GM12878 (cell line): ENCODE measurements around the gene OR11A1. TPM values are rescaled to one million over a fixed set of nuclear protein-coding genes. Genes with fewer than 3 reads are reported as not detected.

ENCODE experiments used
- ATAC-seq: fragments of 200-7000 bp; cut with Tn5 transposase; 3 replicates; pipeline ENCODE4 v1.9.1; 2020; ENCODE audit warnings: mild to moderate bottlenecking, moderate library complexity
- BruUV-seq: library from RNA; stranded (reverse); fragments of 400-500 nt; replicated peaks from 2 replicates; lab custom pipeline; 2021; lab: Mats Ljungman, UMichigan
- CTCF ChIA-PET: fragments of 300-600 bp; sonication (Branson Sonifier 250); formaldehyde crosslinking; extraction: SDS; loops from one replicate; lab custom pipeline; 2021; ENCODE audit warnings: inconsistent platforms; lab: Yijun Ruan, JAX
- POLR2A ChIA-PET: fragments of 350-600 bp; formaldehyde crosslinking; extraction: SDS; loops from one replicate; lab custom pipeline; 2021; ENCODE audit warnings: inconsistent platforms; lab: Charles Lee
- RAD21 ChIA-PET: fragments of 300-600 bp; sonication (Branson Sonifier 250); formaldehyde crosslinking; loops from one replicate; lab custom pipeline; 2023; ENCODE audit warnings: antibody characterized with exemption; ENCODE audit not compliant: unreplicated experiment; lab: Charles Lee
- SMC1A ChIA-PET: fragments of 300-600 bp; sonication (Branson Sonifier 250); formaldehyde crosslinking; loops from one replicate; lab custom pipeline; 2023; ENCODE audit not compliant: unreplicated experiment, uncharacterized antibody; lab: Charles Lee
- DNase-seq: peaks from one replicate; pipeline ENCODE4 v3.0.0-alpha.2; 2011; ENCODE audit warnings: low read depth, low spot score
- FAIRE-seq: peaks from 3 replicates; lab custom pipeline; 2011; peaks lifted over from hg19 to GRCh38; lab: Jason Lieb, UNC
- H2AFZ ChIP-seq: 2 replicates; pipeline ENCODE4 v1.6.0; 2011; ENCODE audit warnings: low read depth, low read length, control low read depth; ENCODE audit not compliant: control insufficient read depth
- H3K27ac ChIP-seq: 2 replicates; pipeline ENCODE4 v1.5.1; 2011; ENCODE audit warnings: control low read depth; ENCODE audit not compliant: control insufficient read depth, insufficient read depth
- H3K27me3 ChIP-seq, 2 experiments: replicated peaks in 1 of 2; 2 replicates each; pipeline versions ENCODE4 v1.6.0 to v1.6.1; 2011; ENCODE audit warnings: low read length in 1 of 2; ENCODE audit not compliant: control insufficient read depth in 2 of 2, insufficient read depth in 2 of 2
- H3K36me3 ChIP-seq, 2 experiments: 2 replicates each; pipeline ENCODE4 v1.5.1; 2011; ENCODE audit warnings: low read length in 1 of 2; ENCODE audit not compliant: control insufficient read depth in 2 of 2, insufficient read depth in 2 of 2
- H3K4me1 ChIP-seq: 2 replicates; pipeline ENCODE4 v1.6.1; 2011; ENCODE audit warnings: mild to moderate bottlenecking, low read length, moderate library complexity, mixed read lengths; ENCODE audit not compliant: control insufficient read depth, insufficient read depth
- H3K4me2 ChIP-seq: 2 replicates; pipeline ENCODE4 v1.6.0; 2011; ENCODE audit warnings: control low read depth; ENCODE audit not compliant: control insufficient read depth, insufficient read depth
- H3K4me3 ChIP-seq: fragments of 200-600 bp; sonication (generic); 2 replicates; pipeline ENCODE4 v1.5.1; 2016
- H3K79me2 ChIP-seq: 2 replicates; pipeline ENCODE4 v1.6.0; 2011; ENCODE audit warnings: low read length; ENCODE audit not compliant: control insufficient read depth, insufficient read depth
- H3K9ac ChIP-seq: 2 replicates; pipeline ENCODE4 v1.8.0; 2011; ENCODE audit warnings: low read length, control low read depth, mixed read lengths; ENCODE audit not compliant: control insufficient read depth, insufficient read depth
- H3K9me3 ChIP-seq: replicated peaks from 3 replicates; pipeline ENCODE4 v1.5.1; 2011; ENCODE audit warnings: mild to moderate bottlenecking, low read length; ENCODE audit not compliant: control insufficient read depth, insufficient read depth
- H4K20me1 ChIP-seq: 2 replicates; pipeline ENCODE4 v1.6.0; 2011; ENCODE audit not compliant: control insufficient read depth, insufficient read depth
- CHD1 ChIP-seq: IDR thresholded peaks from 2 replicates; pipeline ENCODE4 v1.6.1; 2012; ENCODE audit warnings: low read depth, low read length, improper control_type of control experiment
- CHD2 ChIP-seq: IDR thresholded peaks from 2 replicates; pipeline ENCODE4 v1.6.1; 2011; ENCODE audit warnings: low read depth, low read length, improper control_type of control experiment, borderline replicate concordance
- E2F4 ChIP-seq: IDR thresholded peaks from 2 replicates; pipeline ENCODE4 v1.6.1; 2012; ENCODE audit warnings: low read depth, low read length, improper control_type of control experiment
- E2F8 ChIP-seq: fragments of 450-650 bp; IDR thresholded peaks from 2 replicates; pipeline ENCODE4 v1.6.1; 2018; ENCODE audit warnings: mild to moderate bottlenecking, low read depth, moderate library complexity; ENCODE audit not compliant: partially characterized antibody
- FOXK2 ChIP-seq: fragments of 450-650 bp; IDR thresholded peaks from 2 replicates; pipeline ENCODE4 v1.6.1; 2017; ENCODE audit warnings: mild to moderate bottlenecking, moderate library complexity
- HDAC2 ChIP-seq: fragments of 200-600 bp; sonication (generic); IDR thresholded peaks from 2 replicates; pipeline ENCODE4 v1.6.1; 2017
- JUNB ChIP-seq: IDR thresholded peaks from 2 replicates; pipeline ENCODE4 v1.6.1; 2016; ENCODE audit warnings: antibody characterized with exemption, mild to moderate bottlenecking
- MEF2B ChIP-seq: fragments of 450-650 bp; IDR thresholded peaks from 2 replicates; pipeline ENCODE4 v1.6.1; 2018; ENCODE audit warnings: mild to moderate bottlenecking, moderate library complexity; ENCODE audit not compliant: partially characterized antibody, poor library complexity, severe bottlenecking
- POLR2AphosphoS5 ChIP-seq: IDR thresholded peaks from 2 replicates; pipeline ENCODE4 v1.6.1; 2011; ENCODE audit warnings: mild to moderate bottlenecking, low read length, inconsistent platforms
- WRNIP1 ChIP-seq: IDR thresholded peaks from 2 replicates; pipeline ENCODE4 v1.6.1; 2011; ENCODE audit warnings: low read depth, low read length, improper control_type of control experiment, borderline replicate concordance
- WGBS: methylation state at CpG from one replicate; pipeline ENCODE4 v1.1.6; 2016; ENCODE audit warnings: low lambda C conversion rate; ENCODE audit not compliant: insufficient replicate concordance, insufficient coverage; ENCODE audit errors: missing lambda C conversion rate; 5-methylcytosine and 5-hydroxymethylcytosine counted together
- in situ Hi-C: fragments of 300-500 bp; cut with MboI; formaldehyde crosslinking; loops from 9 replicates; pipeline ENCODE4 v1.14.3; 2018; ENCODE audit warnings: mixed read lengths
- intact Hi-C: fragments of 100-400 bp; cut with micrococcal nuclease; formaldehyde crosslinking; loops from one replicate; pipeline ENCODE4 v1.14.2; 2022; ENCODE audit not compliant: unreplicated experiment
- polyA plus RNA-seq, 11 experiments: library from polyadenylated mRNA; depleted of rRNA in 4 of 11; unstranded in 6 of 11; stranded (reverse) in 5 of 11; fragments of >200 nt; fragmentation: Nextera tagmentation in 4 of 11; fragmentation: Illumina TruSeq in 1 of 11; extraction: Ambion mirVana in 4 of 11; extraction: Trizol in 1 of 11; gene quantifications; 1 replicate in 1 of 11; 2 replicates in 10 of 11; pipeline versions ENCODE4 v1.2.1 to v1.2.3, GENCODE V29; 2011 to 2016; ENCODE audit warnings: inconsistent platforms in 2 of 11, missing spikeins in 2 of 11, low read depth in 1 of 11
- total RNA-seq, 4 experiments: library from RNA; depleted of rRNA in 3 of 4; stranded (reverse); fragments of >200 nt in 3 of 4; fragmentation: Illumina TruSeq in 1 of 4; extraction: Trizol in 1 of 4; gene quantifications; 2 replicates each; pipeline versions ENCODE4 v1.2.1 to v1.2.3, GENCODE V29; 2013 to 2021

Gene OR11A1
- total and polyA plus RNA-seq, 10 of the 15 experiments (the other 5 are each of a cell fraction or from before 2014, with no cell fraction given) = not detected

- in situ Hi-C loops = no loop called here
- FAIRE-seq = no peak
- RAD21 ChIA-PET = no interaction called here
Observed at GRCh38 chr6:29499704-29500103, 42.8 kb upstream of the OR11A1 start.

More at GRCh38 chr6:29499704-29500103, 42.8 kb upstream of the OR11A1 start:
- Histone ChIP-seq H3K9me3 (no peaks in the 10 kb centered on the region), H4K20me1 (no peaks in the 10 kb centered on the region), H3K79me2 (no peaks in the 10 kb centered on the region), H2AFZ (no peak overlapping the region), H3K4me1 (no peaks in the 10 kb centered on the region), H3K36me3 (no peaks in the 10 kb centered on the region), H3K27me3 (0 out of 4 replicates have a peak, but pooled peaks cover 1 to 2% of the 10 kb centered on the region in 2 experiments), H3K4me2 (no peak overlapping the region), H3K27ac (no peak overlapping the region), H3K4me3 (no peak overlapping the region), H3K9ac (no peak overlapping the region)
- intact Hi-C loops = no loop called here
- BruUV-seq = no TSS peak
- TF ChIP-seq HDAC2 = no peak
- no peak for TF ChIP-seq E2F4
- TF ChIP-seq CHD2 = no peak
- no peak for TF ChIP-seq WRNIP1
- TF ChIP-seq CHD1 = no peak
- no peak for TF ChIP-seq MEF2B
- TF ChIP-seq E2F8 = no peak
- TF ChIP-seq FOXK2 = no peak
- no peak for TF ChIP-seq POLR2AphosphoS5
- TF ChIP-seq JUNB = no peak
- 34% methylated on average over 5 of the region's 5 CpGs for WGBS
- DNase-seq (no peak), ATAC-seq (no peak)
- ChIA-PET POLR2A (no interaction called here), CTCF (no interaction called here), SMC1A (no interaction called here)
